ENCODE data around the gene PER1.

PER1 gene

DNA sequence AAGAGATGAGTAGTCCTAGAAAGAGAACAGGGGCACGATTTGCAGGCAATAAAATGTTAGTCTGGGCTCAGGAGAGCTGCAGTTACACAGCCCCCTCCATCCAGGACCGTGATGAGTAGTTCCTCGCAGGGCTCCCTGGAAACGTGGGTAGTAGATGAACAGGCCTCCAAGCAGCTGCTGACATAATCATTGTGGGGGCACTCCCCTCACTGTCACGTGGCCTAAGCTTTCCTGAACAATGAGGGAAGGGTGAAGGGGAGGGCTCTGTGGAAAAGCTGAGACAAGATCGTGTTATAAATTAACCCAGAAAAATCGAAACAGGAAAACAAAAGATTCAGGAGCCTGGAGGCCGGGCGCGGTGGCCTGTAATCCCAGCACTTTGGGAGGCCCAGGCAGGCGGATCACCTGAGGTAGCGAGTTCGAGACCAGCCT is 1.3 kb upstream of the PER1 start:
- peak; percentile 29 for DNase-seq

DNA sequence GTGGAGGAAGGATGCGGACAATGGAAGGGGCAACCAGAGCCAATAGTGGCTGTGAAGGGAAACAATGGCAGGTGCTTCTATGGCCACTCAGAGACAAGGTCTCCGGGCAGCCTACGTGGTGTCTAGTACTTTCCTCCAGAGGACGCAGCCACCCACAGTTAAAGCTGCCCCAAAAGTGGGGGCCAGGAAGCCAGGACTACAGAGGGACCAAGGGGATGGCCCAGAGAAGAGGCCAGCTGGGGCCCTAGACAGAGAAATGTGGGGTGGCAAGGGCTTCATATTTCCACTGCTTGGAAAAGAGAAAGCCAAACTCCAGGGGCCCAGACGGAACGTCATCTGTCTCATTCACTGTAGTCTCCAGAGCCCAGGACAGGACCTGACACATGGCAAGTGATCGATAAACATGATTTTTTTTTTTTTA is 837 bp upstream of the PER1 start:
- peak; percentile 27 for DNase-seq

DNA sequence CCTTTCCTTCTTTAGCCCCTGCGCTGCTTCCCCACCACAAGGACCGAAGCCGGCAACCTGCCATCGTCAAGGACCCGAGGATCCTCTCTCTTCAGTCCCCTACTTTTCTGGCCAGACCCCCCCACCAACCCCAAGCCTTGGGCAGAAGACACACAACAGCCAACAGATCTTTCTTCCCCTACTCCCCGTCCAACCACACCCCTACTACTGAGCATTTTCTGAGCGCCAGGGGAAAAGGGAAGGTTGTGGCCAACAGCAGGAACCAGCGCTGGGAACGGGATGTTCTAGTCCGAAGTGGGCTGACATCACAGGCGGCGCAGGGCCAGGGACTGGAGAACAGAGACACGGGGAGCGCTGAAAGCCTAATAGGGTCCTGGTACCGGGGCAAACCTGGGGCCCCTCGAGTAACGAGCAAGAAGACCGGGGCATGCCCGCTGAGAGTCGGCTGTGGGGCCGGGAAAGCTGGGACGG is 528 bp downstream of the PER1 start:
- peak; percentile 39 for DNase-seq

DNA sequence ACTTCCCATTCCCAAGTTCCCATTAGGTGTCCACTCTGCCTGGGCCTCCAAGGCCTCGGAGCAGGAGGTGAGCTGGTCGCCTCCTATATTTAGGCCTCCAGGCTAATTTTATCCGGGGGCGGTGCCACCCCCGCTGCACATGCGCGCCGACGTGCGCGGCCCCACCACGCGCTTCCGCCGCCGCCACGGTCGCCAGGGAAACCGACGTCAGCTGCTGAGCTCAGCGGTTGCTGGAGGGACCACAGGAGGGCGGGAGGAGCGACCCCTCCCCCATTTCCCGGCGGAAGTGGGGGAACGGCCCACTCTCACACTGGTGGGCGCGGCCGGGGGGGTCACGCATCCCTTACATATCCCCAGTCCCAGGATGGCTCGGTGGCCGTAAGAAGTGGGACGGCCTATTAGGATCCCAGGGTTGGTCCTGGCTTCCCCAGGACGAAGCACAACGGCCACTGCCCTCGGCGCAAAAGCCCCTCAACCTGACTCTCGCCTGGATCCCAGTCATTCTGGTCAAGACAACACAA is 1.0 kb downstream of the PER1 start:
- DNase-seq, result peak; percentile 84

DNA sequence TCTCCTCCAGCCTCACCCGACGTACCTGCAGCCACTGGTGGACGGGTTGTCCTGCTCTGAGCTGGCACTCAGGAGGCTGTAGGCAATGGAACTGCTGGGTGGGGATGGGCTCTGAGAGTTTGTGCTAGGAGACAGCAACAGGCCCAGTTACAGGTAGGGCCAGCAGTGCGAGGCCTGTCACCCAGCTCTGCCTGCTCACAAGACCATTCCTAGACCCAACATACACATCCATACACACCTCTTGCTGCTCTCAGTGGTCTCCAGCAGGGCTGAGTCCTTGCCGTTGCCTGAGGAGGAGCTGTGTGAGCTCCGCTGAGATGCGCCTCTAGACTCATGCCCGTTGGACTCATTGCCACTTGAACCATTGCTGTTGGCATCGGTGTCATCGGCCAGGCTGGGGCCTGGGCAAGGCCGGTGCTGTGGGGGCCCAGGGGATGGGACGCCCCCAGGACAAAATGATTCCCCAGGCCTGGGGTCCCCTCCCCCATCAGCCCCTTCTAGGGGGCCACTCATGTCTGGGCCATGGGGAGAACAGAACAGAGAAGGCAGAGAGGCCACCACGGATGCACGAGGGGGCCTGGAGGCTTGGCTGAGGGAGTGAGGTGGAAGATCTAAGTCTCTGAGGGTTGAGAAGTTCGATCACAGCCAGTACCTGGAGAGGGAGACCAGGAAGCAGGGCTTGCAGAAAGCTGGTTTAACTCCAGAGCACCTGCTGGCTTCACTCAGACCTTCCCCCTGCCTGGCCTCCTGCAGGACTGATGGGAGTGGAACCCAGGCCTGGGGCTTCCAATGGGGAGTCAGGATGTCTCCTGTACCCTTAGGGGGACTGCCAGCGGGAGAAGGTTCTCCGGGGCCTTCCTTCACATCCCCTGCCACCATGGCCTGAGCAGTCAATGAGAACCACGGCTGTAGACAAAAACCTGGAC is 1.7 kb downstream of the PER1 start:
- no peak for DNase-seq

DNA sequence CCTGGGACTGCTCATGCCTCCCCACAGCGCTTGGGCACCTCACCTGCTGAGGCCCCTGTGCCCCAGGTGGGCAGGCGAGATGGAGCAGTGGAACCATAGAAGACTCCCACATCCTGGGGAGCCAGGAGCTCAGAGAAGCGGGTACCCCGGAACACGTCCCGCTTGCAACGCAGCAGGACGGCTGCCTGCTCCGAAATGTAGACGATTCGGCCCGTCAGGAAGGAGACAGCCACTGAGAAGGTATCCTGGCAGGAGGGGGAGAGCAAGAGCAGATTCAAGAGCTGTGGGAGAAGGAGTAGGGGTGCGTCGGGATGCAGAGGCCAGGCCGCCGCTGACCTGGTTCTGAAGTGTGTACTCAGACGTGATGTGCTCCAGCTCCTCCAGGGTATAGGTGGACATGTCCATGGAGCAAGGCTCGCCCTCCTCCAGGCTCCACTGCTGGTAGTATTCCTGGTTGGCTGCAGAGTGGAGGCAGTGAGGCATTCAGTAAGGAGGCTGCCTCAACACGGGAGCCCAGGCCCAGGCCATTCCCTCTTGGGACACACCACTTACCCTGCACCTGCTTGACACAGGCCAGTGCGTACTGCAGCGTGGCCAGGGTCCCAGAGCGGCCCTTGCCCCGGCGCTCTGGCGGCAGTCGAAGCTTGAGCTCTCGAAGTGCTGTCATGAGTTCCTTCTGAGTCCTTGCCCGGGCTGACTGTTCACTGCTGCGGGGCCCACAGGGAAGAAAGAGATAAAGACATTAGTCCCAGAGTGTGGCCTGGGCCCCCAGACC is 2.6 kb downstream of the PER1 start:
- no peak for DNase-seq

DNA sequence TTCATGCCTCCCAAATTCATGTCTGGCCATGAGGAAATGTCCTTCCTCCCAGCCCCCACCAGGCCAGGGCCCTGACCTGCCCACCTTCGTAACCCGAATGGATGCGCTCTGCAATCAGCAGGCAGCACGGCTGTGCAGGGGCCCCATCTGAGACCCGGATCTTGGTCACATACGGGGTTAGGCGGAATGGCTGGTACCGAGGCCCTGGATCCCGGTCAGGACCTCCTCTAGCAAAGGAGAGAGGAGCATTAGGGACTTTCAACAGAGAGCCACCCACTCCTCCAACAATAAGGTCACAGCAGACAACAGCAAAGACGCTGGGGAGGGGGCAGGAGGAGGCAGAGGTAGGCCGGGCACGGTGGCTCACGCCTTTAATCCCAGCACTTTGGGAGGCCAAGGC is 3.6 kb downstream of the PER1 start:
- DNase-seq, result no peak

DNA sequence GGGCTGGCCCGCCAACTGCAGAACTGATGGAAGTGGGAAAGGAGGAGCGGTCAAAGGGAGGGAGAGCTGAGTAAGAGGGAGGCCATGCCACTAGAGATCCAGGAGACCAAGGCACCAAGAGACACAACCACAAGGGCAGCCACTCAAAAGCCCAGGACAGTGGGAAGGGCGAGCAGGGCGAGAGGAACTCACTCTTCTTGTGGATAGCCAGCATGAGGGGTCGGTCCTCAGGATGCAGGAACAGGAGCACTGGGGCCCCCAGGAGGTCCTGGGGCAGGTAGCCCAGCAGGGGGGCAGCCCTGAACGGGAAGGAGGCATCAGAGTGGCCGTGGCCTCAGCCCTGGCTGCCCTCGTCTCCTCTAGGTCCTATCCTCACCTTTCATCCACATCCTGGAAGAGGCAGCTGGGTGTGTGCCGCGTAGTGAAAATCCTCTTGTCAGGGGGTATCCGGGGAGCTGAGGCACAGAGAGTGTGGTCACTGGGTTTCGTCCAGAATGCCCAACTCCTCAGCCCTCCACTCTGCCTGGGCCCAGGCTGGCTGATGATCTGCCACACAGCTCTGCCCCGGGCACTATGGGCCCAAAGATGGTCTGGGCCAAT is 4.3 kb downstream of the PER1 start:
- DNase-seq, result no peak

DNA sequence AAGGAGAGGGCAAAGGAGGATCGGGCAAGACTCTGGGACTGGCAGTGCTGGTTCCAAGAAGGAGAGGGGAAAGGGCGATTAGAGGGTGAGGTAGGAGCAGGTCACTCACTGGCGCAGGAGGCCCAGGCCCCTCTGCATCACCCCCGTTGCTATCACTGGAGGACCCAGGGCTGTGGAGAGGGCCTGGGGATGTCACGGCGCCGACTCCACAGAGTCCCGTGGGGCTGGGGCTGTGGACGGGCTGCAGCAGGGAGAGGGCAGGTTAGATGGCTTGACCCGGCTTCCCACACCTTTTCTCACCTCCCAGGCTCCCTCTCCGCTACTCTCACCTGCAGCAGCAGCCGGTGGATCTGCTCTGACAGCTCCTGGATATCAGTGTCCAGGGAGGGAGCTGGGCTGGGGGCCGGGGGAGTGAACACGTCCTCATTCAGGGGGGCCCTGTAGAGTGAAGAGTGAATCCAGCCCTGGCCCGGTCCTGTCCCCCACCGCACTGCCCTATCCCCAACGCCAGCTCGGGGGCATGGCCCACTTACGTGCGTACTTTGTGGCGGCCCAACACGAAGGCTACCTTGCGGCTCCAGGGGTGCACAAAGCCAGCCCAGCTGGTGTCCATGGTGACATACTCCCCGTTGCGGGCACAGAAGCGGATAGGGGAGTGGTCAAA is 4.9 kb downstream of the PER1 start:
- peak; percentile 27 for DNase-seq

DNA sequence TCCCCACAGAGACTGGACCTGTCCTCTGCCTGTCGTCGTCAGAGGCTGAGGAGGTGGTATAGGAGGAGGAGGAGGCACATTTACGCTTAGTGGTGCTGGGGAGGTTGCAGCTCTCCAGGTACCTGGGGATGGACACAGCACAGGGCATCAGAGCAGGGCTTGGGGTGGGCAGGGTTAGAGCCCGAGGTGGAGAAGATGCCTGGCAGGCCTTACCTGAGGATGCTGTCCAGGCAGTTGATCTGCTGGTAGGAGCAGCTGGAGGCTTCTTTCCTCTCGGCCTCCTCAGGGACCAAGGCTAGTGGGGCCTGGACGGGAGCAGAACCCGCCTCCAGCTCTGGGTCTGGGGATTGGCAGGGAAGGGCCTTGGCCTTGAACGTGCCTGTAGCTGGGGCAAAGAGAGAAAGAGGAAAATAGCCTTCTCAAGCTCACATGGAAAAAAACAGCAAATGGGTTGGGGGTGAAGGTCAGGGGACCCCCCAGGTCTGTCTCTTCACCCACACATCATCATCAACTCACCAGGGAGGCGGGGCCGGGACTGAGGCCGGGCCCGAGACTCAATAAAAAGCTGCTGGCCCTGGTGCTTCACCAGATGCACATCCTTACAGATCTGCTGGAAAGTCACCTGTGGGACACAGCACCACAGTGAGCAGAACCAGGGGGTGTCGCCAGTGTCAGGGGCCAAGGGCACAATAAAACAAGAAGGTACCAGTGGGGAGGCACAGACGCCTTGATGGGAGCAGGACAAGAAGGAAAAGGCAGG is 5.6 kb downstream of the PER1 start:
- peak; percentile 25 for DNase-seq

DNA sequence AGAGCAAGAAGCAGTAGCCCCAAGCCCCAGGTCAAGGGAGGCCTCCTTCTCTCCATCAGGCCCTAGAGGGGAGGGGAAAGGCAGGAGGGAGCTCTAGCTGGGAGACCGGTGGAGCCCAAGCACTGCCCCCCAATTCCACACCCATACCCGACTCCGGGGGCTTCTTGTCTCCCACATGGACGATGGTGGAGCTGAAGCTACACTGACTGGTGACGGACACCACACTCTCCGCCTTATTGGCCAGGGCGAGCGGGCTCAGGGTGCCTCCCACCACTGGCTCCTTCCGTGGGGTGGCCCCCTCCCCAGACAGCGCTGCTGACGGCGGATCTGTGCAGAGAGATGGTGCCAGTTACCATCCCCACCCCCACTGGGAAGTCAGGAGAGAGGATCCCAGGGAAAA is 6.4 kb downstream of the PER1 start:
- DNase-seq, result no peak

DNA sequence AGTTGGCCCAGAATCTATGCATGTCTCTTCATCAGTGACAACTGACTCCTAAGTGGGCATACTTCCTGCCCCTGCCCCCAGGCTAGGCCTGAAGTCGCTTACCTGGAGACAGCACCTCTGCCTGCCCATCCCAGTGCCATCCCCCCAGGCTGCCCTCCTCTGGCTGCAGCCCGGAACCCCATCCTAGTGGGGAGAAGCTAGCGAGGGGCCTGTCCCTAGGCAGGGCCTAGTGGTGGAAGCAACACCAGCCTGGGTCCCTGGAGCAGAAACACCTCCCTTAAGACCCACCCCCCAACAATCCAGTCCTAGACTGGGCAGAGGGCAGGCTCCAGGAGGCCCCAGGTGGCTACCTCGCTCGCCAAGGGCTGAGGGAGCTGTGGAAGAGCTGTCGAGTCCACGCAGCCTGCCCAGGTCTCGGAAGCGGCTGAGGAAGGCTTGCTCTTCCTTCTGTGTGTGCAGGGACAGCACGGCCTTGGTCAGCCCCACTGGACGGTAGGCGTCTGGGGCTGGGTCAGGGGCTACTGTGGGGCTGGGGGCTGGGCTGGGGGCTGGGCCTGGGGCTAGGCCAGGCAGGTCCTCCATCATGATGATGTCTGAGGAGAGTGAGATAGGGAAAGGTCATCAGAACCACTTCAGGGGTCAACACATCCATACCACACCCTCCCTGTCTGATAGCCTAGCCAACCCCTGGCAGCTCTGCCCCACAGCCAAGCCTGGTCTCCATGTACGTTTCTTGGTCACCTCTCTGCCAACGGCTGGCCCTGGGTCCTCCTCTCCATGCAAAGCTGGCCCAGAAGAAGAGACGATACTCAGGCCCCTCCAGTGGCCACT is 7.6 kb downstream of the PER1 start:
- peak; percentile 25 for DNase-seq

DNA sequence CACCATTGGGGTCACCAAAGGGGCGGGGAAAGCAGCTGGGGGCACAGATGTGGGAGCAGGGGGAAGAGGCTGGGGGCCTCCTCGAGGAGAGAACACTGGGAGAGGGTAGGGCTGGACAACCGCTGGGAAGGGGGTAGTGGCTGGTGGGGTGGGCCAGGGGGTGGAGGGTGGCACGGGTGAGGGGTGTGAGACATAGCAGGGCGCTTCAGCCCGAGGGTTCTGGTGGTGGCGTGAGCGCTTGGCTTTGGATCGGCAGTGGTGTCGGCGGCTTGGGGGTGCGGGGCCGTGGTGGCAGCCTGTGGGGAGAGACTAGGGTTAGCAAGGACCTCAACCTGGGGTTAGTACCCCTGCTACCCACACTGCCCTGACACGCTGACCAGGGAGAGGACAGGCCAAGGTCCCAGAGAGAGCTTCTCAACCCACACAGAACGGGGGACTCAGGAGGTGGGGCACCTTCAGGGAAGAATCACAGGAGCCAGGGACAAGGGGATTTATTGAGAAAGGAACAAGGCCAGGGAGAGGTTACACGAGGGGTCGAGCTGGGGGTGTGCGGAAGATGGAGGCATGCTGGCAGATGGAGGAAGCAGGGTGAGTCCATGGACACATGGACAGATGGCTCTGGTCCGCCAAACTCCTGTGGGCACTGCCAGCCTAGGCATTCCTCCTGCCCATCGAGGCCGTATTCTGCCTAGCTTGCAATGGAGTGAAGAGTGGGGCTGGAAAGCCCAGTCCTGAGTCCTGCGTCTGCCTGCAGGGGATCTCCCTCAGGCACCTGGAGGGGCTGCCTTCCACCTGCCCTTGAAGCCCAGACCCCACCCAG is 8.4 kb downstream of the PER1 start:
- DNase-seq, result no peak

DNA sequence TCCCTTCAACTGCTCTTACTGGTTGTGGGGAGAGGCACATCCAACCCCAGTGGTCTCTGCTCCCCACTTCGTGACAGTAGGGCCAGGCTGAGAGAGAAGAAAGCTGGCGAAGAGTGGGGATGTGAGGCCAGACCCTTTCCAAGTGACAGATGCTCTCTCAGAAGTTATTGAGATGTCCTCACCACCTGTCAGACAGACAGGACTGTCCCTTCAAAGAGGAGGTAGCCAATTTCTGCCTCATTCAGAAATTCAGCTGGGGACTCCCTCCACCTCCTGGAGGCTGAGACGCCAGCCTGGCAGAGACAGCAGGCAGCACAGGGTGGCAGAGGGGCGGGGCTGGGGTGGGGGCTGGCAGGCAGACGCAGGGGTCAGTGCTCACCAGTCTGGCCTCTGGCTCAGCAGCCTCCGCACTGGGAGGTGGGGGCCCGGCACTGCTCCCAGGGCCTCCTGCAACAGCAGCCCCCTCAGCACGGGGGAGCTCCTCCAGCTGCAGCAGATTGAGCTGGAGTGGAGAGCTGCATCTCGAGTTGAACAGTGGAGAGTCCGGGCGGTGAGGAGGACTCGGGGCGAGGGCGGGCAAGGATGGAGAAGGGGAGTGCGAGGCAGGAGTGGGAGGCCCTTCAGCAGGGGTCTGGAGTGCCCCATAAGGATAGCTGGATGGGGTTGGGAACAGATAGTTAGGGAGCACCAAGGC is 9.2 kb downstream of the PER1 start:
- no peak for DNase-seq

DNA sequence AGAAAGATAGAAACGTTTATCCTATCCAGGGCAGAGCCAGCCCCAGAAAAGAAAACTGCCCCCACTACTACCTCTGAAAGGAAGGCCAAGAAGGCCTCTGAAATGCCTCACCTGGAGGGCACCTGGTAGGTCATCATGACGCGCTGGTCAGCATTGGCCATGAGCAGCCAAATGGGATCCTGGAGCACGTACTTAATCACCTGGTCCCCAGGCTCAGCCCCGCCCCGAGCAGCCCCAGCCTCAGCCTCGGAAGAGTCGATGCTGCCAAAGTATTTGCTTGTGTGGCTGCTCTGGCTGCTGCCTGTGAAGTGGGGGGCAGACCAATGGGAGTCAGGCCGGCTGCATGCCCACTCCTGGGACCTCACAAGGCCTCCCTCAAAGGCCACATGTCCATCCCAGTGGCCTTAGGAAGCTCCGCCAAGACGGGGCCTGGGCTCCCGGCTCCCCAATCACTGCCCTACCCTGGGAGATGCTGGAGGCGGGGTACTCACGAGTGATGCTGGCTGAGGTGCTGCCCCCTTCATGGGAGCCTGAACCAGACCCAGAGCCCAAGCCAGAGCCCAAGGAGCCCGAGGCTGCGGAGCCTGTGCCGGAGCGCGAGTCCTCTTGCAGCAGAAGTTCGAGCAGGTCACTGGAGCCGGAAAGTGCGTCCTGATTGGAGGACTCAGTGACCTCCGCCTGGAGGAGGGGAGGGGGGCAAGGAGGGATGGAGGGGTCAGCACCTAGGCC is 9.9 kb downstream of the PER1 start:
- DNase-seq, result no peak

DNA sequence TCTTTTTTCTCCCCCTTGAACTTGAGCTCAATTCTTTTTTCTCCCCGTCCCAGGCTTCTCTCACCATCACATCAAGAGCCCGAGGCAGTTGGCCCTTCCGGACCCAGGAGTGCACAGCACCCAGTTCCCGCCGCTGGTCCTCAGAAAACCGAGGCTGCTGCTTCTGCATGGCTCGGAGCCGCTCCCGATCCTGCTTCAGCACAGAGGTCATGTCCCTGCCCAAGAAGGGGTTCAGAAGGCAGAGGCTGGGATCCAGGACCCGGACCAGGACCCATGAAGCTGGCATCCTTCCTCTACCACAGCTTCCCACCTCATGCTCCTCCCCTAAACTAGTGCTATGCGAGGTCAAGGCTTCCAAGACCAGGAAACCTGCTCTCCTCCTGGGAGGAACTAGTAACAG is 10.5 kb downstream of the PER1 start:
- no peak for DNase-seq

DNA sequence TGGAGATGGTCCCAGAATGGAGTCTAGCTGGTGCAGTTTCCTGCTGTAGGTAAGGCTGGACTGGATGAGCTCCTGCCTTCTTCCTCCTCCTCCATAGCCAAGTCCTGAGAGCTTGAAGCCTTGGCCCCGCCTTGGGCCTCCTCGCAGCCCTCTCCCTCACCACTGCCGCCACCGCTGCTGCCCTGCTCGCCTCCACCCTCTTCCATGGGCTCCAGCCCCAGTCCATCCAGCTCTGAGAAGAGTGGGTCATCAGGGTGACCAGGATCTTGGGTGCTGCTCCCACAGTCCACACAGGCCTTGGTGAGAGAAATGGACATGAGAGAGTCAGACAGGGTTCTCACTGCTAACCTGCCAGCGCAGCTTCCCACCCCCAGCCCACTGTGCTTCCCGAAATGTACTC is 11.2 kb downstream of the PER1 start:
- no peak for DNase-seq
